ENCODE data around the gene ENTREP1. TPM values are rescaled to one million over a fixed set of nuclear protein-coding genes. Genes with fewer than 3 reads are reported as not detected.

Gene ENTREP1
- 0.08 and 0.19 TPM in 2 replicates for total RNA-seq

GRCh38 chr9:69324549-69325401, at the start of gene ENTREP1:
ENTREP1 (plus strand) TSS chr9:69325215; CDS start chr9:69325310, 95 bp downstream.

Other genes starting within 250 kb of the ENTREP1 start
- gene TJP2, start 150.9 kb upstream of the ENTREP1 start, total RNA-seq, result 72.7 and 107 TPM in 2 replicates

All from hair follicular keratinocyte (primary cell).